Effector memory CD4-positive, alpha-beta T cell (primary cell): ENCODE measurements around the gene KNTC1.
"Not testable (repeated sequence)": the region's sequence is repeated elsewhere in the genome, so short reads cannot be mapped to it uniquely, and the experiment has no call there.

Source experiments
- DNase-seq, 3 donors: peaks; one replicate each; pipeline ENCODE4 v3.0.0-alpha.2; 2020
- H3K27ac ChIP-seq: 2 replicates; pipeline ENCODE4 v1.7.0; 2013; ENCODE audit warnings: mild to moderate bottlenecking, low read length, moderate library complexity; ENCODE audit not compliant: insufficient read depth, poor library complexity, severe bottlenecking
- H3K27me3 ChIP-seq: replicated peaks from 2 replicates; pipeline ENCODE4 v1.7.0; 2013; ENCODE audit warnings: mild to moderate bottlenecking, low read length; ENCODE audit not compliant: insufficient read depth, control insufficient read depth, poor library complexity, severe bottlenecking
- H3K36me3 ChIP-seq: 2 replicates; pipeline ENCODE4 v1.7.0; 2013; ENCODE audit warnings: mild to moderate bottlenecking, low read length, moderate library complexity; ENCODE audit not compliant: control insufficient read depth, insufficient read depth
- H3K4me1 ChIP-seq: 2 replicates; pipeline ENCODE4 v1.7.0; 2013; ENCODE audit warnings: low read length, mild to moderate bottlenecking; ENCODE audit not compliant: control insufficient read depth, insufficient read depth, poor library complexity, severe bottlenecking
- H3K4me3 ChIP-seq: 2 replicates; pipeline ENCODE4 v1.7.0; 2013; ENCODE audit warnings: low read length, low read depth, mild to moderate bottlenecking; ENCODE audit not compliant: insufficient read depth, poor library complexity, severe bottlenecking
- H3K9me3 ChIP-seq: 2 replicates; pipeline ENCODE4 v1.7.0; 2013; ENCODE audit warnings: mild to moderate bottlenecking, low read length, moderate library complexity; ENCODE audit not compliant: control insufficient read depth

Gene KNTC1

DNA sequence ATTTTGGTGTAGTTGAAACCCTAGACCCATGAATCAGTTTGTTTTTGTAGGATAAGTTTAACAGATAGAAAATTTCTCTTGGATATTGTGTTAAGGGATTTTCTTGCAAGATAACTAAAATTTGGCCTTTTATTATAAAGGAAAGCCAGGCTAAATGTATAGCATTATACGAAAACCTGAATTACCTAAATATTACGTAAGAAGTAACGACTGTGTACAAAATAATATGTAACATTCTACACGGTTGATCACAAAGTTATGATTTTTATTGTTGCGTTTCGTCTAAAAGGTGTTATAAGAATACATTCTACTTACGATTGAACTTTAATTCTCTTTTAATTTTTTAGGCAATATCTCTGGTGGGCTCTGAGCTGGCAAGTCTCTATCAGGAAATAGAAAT is 63.9 kb downstream of the KNTC1 start:
- Histone ChIP-seq H3K9me3 (no peaks in the 10 kb centered on the region), H3K36me3 (peaks cover 7% of the 10 kb centered on the region), H3K4me1 (no peaks in the 10 kb centered on the region), H3K4me3 (no peak overlapping the region), H3K27ac (no peak overlapping the region), H3K27me3 (no peaks in the 10 kb centered on the region)
- DNase-seq = no peak

DNA sequence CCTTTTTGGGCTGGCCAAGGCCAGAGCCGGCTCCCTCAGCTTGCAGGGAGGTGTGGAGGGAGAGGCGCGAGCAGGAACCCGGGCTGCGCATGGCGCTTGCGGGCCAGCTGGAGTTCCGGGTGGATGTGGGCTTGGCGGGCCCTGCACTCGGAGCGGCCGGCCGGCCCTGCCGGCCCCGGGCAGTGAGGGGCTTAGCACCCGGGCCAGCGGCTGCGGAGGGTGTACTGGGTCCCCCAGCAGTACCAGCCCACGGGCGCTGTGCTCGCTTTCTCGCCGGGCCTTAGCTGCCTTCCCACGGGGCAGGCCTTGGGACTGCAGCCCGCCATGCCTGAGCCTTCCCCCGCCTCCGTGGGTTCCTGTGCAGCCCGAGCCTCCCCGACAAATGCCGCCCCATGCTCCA is 64.9 kb downstream of the KNTC1 start:
- not testable (repeated sequence) for DNase-seq, H3K27ac ChIP-seq, H3K36me3 ChIP-seq, H3K4me3 ChIP-seq, H3K9me3 ChIP-seq, H3K27me3 ChIP-seq, H3K4me1 ChIP-seq

DNA sequence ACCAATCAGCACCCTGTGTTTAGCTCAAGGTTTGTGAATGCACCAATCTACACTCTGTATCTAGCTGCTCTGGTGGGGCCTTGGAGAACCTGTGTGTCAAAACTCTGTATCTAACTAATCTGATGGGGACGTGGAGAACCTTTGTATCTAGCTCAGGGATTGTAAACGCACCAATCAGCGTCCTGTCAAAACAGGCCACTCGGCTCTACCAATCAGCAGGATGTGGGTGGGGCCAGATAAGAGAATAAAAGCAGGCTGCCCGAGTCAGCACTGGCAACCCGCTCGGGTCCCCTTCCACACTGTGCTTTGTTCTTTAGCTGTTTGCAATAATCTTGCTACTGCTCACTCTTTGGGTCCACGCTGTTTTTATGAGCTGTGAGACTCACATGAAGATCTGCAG is 65.5 kb downstream of the KNTC1 start:
- H3K27ac ChIP-seq, H3K27me3 ChIP-seq, H3K4me3 ChIP-seq, H3K36me3 ChIP-seq, DNase-seq, H3K9me3 ChIP-seq, H3K4me1 ChIP-seq: not testable (repeated sequence)

DNA sequence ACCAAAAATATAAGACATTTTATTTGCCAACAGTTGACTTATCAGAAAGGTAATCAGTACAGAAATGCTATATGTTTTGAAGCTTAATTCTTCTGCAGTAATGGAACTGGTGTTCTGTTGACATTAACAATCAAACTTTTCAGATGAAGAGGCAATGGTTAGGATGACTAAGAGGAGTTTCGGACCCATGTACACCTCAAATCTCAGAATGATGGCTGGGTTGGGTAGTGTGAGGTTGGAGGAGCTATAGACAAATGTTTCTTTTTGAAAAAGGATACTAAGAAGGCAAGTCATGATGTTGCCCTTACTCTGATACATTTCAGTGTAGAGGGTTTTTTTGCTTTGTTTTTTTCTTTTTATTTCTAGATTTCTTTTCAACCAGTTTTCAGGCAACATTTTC is 66.9 kb downstream of the KNTC1 start:
- Histone ChIP-seq H3K9me3 (no peaks in the 10 kb centered on the region), H3K27me3 (no peaks in the 10 kb centered on the region), H3K4me3 (no peak overlapping the region), H3K4me1 (no peaks in the 10 kb centered on the region), H3K27ac (no peak overlapping the region), H3K36me3 (peaks cover 4% of the 10 kb centered on the region)
- DNase-seq = no peak

DNA sequence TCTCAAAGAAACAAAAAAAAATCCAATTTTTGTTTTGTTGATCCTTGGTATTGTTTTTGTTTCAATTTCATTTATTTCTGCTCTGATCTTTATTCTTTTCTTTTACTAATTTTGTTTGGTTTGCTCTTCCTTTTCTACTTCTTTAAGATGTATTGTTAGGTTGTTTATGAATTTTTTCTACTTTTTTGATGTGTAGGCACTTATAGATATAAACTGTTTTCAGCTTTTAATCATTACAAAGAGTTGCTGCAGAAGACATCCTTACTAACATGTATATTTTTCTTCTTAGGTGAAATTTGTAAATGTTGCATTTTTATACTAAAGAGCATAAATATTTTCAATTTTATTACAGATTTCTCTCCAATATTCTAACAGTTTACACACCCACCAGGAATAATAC is 69.8 kb downstream of the KNTC1 start:
- DNase-seq = no peak
- no peaks in the 10 kb centered on the region for H3K36me3 ChIP-seq
- H3K9me3 ChIP-seq = no peaks in the 10 kb centered on the region
- H3K27me3 ChIP-seq = no peaks in the 10 kb centered on the region
- H3K4me1 ChIP-seq = no peaks in the 10 kb centered on the region
- H3K27ac ChIP-seq = no peak overlapping the region
- no peak overlapping the region for H3K4me3 ChIP-seq

DNA sequence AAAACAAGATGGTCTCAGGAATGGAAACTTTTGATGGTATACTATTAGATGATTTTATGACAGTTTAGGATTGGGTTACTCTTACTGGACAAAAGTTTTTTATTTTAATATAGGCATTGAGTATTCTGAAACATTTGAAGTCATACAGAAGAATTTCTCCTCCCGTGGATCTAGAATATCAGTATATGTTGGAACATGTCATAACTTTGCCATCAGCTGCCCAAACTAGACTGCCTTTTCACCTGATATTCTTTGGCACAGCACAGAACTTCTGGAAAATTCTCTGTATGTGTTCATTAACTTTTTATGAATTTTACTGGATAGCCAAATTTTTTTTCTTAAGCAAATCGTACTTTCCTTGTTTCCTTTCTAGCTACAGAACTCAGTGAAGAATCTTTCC is 75.4 kb downstream of the KNTC1 start:
- no peaks in the 10 kb centered on the region for H3K4me1 ChIP-seq
- no peak for DNase-seq
- H3K36me3 ChIP-seq = peaks cover 2% of the 10 kb centered on the region
- no peaks in the 10 kb centered on the region for H3K27me3 ChIP-seq
- H3K27ac ChIP-seq = no peak overlapping the region
- no peak overlapping the region for H3K4me3 ChIP-seq
- no peaks in the 10 kb centered on the region for H3K9me3 ChIP-seq

DNA sequence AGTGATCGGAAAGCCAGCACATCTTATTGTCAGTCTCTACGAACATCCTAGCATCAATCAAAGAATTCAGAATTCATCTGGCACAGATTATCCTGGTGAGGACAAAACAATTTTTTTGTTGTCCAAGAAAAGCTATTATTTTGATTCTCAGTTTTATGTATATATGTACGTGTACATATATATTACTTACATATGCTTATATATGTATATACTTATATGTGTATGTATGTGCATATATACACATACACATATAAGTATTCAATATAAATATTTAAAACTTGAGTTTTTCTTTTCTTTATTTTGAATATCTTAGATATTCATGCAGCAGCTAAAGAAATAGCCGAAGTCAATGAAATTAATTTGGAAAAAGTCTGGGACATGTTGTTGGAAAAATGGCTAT is 77.9 kb downstream of the KNTC1 start:
- no peak overlapping the region for H3K4me3 ChIP-seq
- H3K9me3 ChIP-seq = no peaks in the 10 kb centered on the region
- H3K27me3 ChIP-seq = no peaks in the 10 kb centered on the region
- H3K4me1 ChIP-seq = no peaks in the 10 kb centered on the region
- no peak for DNase-seq
- peaks cover 2% of the 10 kb centered on the region for H3K36me3 ChIP-seq
- H3K27ac ChIP-seq = no peak overlapping the region

DNA sequence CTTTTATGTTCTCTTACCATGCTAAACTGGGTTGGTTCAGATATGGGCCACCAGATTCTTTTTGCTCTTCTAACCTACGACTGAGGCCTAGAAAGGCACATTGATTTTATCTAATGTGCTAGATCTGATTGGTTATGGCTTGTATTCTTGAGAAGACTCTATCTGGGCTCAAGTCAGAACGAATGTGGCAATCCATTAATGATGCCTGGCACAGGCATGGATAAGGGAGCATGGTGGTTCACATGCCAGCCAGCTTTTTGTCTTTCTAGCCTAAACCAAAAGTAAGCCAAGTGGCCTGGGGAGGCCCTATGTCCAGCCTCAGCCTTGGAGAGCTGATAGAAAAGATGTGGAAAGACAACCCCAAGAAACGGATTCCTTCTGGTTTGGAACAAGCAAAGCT is 82.7 kb downstream of the KNTC1 start:
- no peak for DNase-seq
- Histone ChIP-seq H3K4me1 (no peaks in the 10 kb centered on the region), H3K9me3 (no peaks in the 10 kb centered on the region), H3K27me3 (no peaks in the 10 kb centered on the region), H3K27ac (no peak overlapping the region), H3K36me3 (peaks cover 2% of the 10 kb centered on the region), H3K4me3 (no peak overlapping the region)

DNA sequence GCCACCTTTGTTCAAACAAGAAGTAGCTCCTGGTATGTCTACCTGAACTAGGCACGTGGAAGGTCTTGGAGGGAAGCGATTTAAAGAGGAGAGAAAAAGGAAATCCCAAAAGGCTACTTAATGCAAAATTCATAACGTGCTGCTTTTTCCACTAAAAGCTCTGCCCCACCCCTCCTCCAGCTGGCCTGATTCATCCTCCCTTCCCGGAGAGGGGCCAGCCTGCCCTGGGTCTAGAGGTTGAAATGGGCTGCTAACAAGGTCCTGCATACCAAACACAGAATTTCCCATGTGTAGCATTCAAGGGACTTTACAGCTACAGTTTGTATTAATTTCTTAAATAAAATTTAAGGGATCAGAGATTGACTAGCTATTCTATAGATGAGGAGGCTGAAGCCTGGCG is 83.2 kb downstream of the KNTC1 start:
- Histone ChIP-seq H3K4me1 (no peaks in the 10 kb centered on the region), H3K9me3 (no peaks in the 10 kb centered on the region), H3K4me3 (no peak overlapping the region), H3K36me3 (peaks cover 2% of the 10 kb centered on the region), H3K27me3 (no peaks in the 10 kb centered on the region), H3K27ac (no peak overlapping the region)
- no peak for DNase-seq

DNA sequence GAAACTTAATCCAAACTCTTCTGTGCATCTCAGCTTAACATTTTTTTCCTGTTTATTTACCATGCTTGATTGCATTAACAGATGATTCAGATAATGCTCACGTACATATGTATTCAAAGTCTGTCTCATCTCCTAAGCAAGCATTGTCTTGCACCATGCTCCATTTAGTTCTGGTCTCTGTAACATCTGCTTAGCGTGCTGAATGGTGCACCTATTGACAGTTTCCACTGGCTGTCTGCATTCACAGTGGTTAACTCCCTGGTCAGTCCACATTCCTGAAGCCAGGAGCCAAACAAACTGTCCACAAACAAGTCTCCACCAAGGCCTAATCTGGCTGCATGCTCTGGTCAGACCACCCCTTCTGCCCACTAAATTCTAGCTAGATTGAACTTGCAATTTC is 83.9 kb downstream of the KNTC1 start:
- no peak overlapping the region for H3K4me3 ChIP-seq
- no peaks in the 10 kb centered on the region for H3K4me1 ChIP-seq
- no peaks in the 10 kb centered on the region for H3K9me3 ChIP-seq
- no peak for DNase-seq
- H3K27ac ChIP-seq = no peak overlapping the region
- H3K36me3 ChIP-seq = no peaks in the 10 kb centered on the region
- no peaks in the 10 kb centered on the region for H3K27me3 ChIP-seq

DNA sequence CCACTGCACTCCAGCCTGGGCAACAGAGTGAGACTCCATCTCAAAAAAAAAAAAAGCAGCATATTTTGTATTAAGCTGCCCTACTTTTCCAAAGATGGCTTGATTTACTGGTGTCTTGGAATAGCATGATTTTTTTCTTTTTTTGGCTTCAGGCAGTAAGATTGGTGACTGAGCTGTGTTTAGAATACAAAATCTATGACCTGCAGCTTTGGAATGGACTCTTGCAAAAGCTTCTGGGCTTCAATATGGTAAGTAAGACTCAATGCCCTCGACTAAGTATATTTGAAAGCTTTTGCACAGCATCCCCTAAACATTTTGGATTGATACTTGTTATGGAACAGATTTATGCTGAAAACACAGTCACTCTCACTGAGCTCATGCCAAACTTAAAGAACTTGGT is 87.8 kb downstream of the KNTC1 start:
- H3K4me3 ChIP-seq = no peak overlapping the region
- H3K27ac ChIP-seq = no peak overlapping the region
- H3K4me1 ChIP-seq = no peaks in the 10 kb centered on the region
- H3K27me3 ChIP-seq = no peaks in the 10 kb centered on the region
- H3K9me3 ChIP-seq = no peaks in the 10 kb centered on the region
- H3K36me3 ChIP-seq = no peaks in the 10 kb centered on the region
- DNase-seq = no peak
